GM12878 (cell line): Measurements from ENCODE around the gene ACOT12. TPM values are rescaled to one million over a fixed set of nuclear protein-coding genes. Genes with fewer than 3 reads are reported as not detected.

Source experiments
- ATAC-seq: fragments of 200-7000 bp; cut with Tn5 transposase; 3 replicates; pipeline ENCODE4 v1.9.1; 2020; ENCODE audit warnings: mild to moderate bottlenecking, moderate library complexity
- BruUV-seq: library from RNA; stranded (reverse); fragments of 400-500 nt; replicated peaks from 2 replicates; lab custom pipeline; 2021; lab: Mats Ljungman, UMichigan
- CTCF ChIA-PET: fragments of 300-600 bp; sonication (Branson Sonifier 250); formaldehyde crosslinking; extraction: SDS; loops from one replicate; lab custom pipeline; 2021; ENCODE audit warnings: inconsistent platforms; lab: Yijun Ruan, JAX
- POLR2A ChIA-PET: fragments of 350-600 bp; formaldehyde crosslinking; extraction: SDS; loops from one replicate; lab custom pipeline; 2021; ENCODE audit warnings: inconsistent platforms; lab: Charles Lee
- RAD21 ChIA-PET: fragments of 300-600 bp; sonication (Branson Sonifier 250); formaldehyde crosslinking; loops from one replicate; lab custom pipeline; 2023; ENCODE audit warnings: antibody characterized with exemption; ENCODE audit not compliant: unreplicated experiment; lab: Charles Lee
- SMC1A ChIA-PET: fragments of 300-600 bp; sonication (Branson Sonifier 250); formaldehyde crosslinking; loops from one replicate; lab custom pipeline; 2023; ENCODE audit not compliant: unreplicated experiment, uncharacterized antibody; lab: Charles Lee
- DNase-seq: peaks from one replicate; pipeline ENCODE4 v3.0.0-alpha.2; 2011; ENCODE audit warnings: low read depth, low spot score
- FAIRE-seq: peaks from 3 replicates; lab custom pipeline; 2011; peaks lifted over from hg19 to GRCh38; lab: Jason Lieb, UNC
- H2AFZ ChIP-seq: 2 replicates; pipeline ENCODE4 v1.6.0; 2011; ENCODE audit warnings: low read depth, low read length, control low read depth; ENCODE audit not compliant: control insufficient read depth
- H3K27ac ChIP-seq: 2 replicates; pipeline ENCODE4 v1.5.1; 2011; ENCODE audit warnings: control low read depth; ENCODE audit not compliant: control insufficient read depth, insufficient read depth
- H3K27me3 ChIP-seq, 2 experiments: replicated peaks in 1 of 2; 2 replicates each; pipeline versions ENCODE4 v1.6.0 to v1.6.1; 2011; ENCODE audit warnings: low read length in 1 of 2; ENCODE audit not compliant: control insufficient read depth in 2 of 2, insufficient read depth in 2 of 2
- H3K36me3 ChIP-seq, 2 experiments: 2 replicates each; pipeline ENCODE4 v1.5.1; 2011; ENCODE audit warnings: low read length in 1 of 2; ENCODE audit not compliant: control insufficient read depth in 2 of 2, insufficient read depth in 2 of 2
- H3K4me1 ChIP-seq: 2 replicates; pipeline ENCODE4 v1.6.1; 2011; ENCODE audit warnings: mild to moderate bottlenecking, low read length, moderate library complexity, mixed read lengths; ENCODE audit not compliant: control insufficient read depth, insufficient read depth
- H3K4me2 ChIP-seq: 2 replicates; pipeline ENCODE4 v1.6.0; 2011; ENCODE audit warnings: control low read depth; ENCODE audit not compliant: control insufficient read depth, insufficient read depth
- H3K4me3 ChIP-seq: fragments of 200-600 bp; sonication (generic); 2 replicates; pipeline ENCODE4 v1.5.1; 2016
- H3K79me2 ChIP-seq: 2 replicates; pipeline ENCODE4 v1.6.0; 2011; ENCODE audit warnings: low read length; ENCODE audit not compliant: control insufficient read depth, insufficient read depth
- H3K9ac ChIP-seq: 2 replicates; pipeline ENCODE4 v1.8.0; 2011; ENCODE audit warnings: low read length, control low read depth, mixed read lengths; ENCODE audit not compliant: control insufficient read depth, insufficient read depth
- H3K9me3 ChIP-seq: replicated peaks from 3 replicates; pipeline ENCODE4 v1.5.1; 2011; ENCODE audit warnings: mild to moderate bottlenecking, low read length; ENCODE audit not compliant: control insufficient read depth, insufficient read depth
- H4K20me1 ChIP-seq: 2 replicates; pipeline ENCODE4 v1.6.0; 2011; ENCODE audit not compliant: control insufficient read depth, insufficient read depth
- ATF7 ChIP-seq: fragments of 450-650 bp; IDR thresholded peaks from 2 replicates; pipeline ENCODE4 v1.6.1; 2016; ENCODE audit warnings: low read depth, mild to moderate bottlenecking
- BHLHE40 ChIP-seq, 2 experiments: fragments of 450-650 bp in 1 of 2; IDR thresholded peaks; 2 replicates each; pipeline ENCODE4 v1.6.1; 2011 to 2017; ENCODE audit warnings: low read depth in 2 of 2, borderline replicate concordance in 1 of 2, improper control_type of control experiment in 1 of 2, low read length in 1 of 2, mild to moderate bottlenecking in 1 of 2
- BRCA1 ChIP-seq: IDR thresholded peaks from 2 replicates; pipeline ENCODE4 v1.6.1; 2011; ENCODE audit warnings: low read depth, low read length, improper control_type of control experiment
- CBFB ChIP-seq: IDR thresholded peaks from 2 replicates; pipeline ENCODE4 v1.6.1; 2016; ENCODE audit warnings: antibody characterized with exemption, low read depth
- CHD4 ChIP-seq: fragments of 200-600 bp; sonication (generic); IDR thresholded peaks from 2 replicates; pipeline ENCODE4 v1.6.1; 2016; ENCODE audit warnings: mild to moderate bottlenecking
- FOXK2 ChIP-seq: fragments of 450-650 bp; IDR thresholded peaks from 2 replicates; pipeline ENCODE4 v1.6.1; 2017; ENCODE audit warnings: mild to moderate bottlenecking, moderate library complexity
- HDGF ChIP-seq: fragments of 450-650 bp; IDR thresholded peaks from 2 replicates; pipeline ENCODE4 v1.6.1; 2016; ENCODE audit warnings: antibody characterized with exemption
- MEF2B ChIP-seq: fragments of 450-650 bp; IDR thresholded peaks from 2 replicates; pipeline ENCODE4 v1.6.1; 2018; ENCODE audit warnings: mild to moderate bottlenecking, moderate library complexity; ENCODE audit not compliant: partially characterized antibody, poor library complexity, severe bottlenecking
- POLR2AphosphoS2 ChIP-seq: IDR thresholded peaks from 2 replicates; pipeline ENCODE4 v1.6.1; 2011; ENCODE audit warnings: low read depth, mild to moderate bottlenecking, low read length, improper control_type of control experiment, moderate library complexity
- POU2F2 ChIP-seq: IDR thresholded peaks from 3 replicates; pipeline ENCODE4 v1.6.1; 2011; ENCODE audit warnings: low read depth, mild to moderate bottlenecking, low read length, borderline replicate concordance
- RAD21 ChIP-seq: IDR thresholded peaks from 2 replicates; pipeline ENCODE4 v1.6.1; 2011; ENCODE audit warnings: mild to moderate bottlenecking, low read depth, low read length, moderate library complexity; ENCODE audit not compliant: insufficient read depth
- RAD51 ChIP-seq: fragments of 450-650 bp; IDR thresholded peaks from 2 replicates; pipeline ENCODE4 v1.6.1; 2016; ENCODE audit warnings: moderate library complexity, mild to moderate bottlenecking, inconsistent platforms
- RBBP5 ChIP-seq: fragments of 200-600 bp; sonication (generic); conservative IDR thresholded peaks from 2 replicates; pipeline ENCODE4 v1.6.1; 2016
- RUNX3 ChIP-seq: IDR thresholded peaks from 2 replicates; pipeline ENCODE4 v1.6.1; 2012; ENCODE audit warnings: low read length, inconsistent platforms
- SIN3A ChIP-seq: IDR thresholded peaks from 2 replicates; pipeline ENCODE4 v1.6.1; 2012; ENCODE audit warnings: low read depth, low read length, improper control_type of control experiment
- YY1 ChIP-seq: IDR thresholded peaks from 2 replicates; pipeline ENCODE4 v1.6.1; 2011; ENCODE audit warnings: low read depth, mild to moderate bottlenecking, low read length
- WGBS: methylation state at CpG from one replicate; pipeline ENCODE4 v1.1.6; 2016; ENCODE audit warnings: low lambda C conversion rate; ENCODE audit not compliant: insufficient replicate concordance, insufficient coverage; ENCODE audit errors: missing lambda C conversion rate; 5-methylcytosine and 5-hydroxymethylcytosine counted together
- in situ Hi-C: fragments of 300-500 bp; cut with MboI; formaldehyde crosslinking; loops from 9 replicates; pipeline ENCODE4 v1.14.3; 2018; ENCODE audit warnings: mixed read lengths
- intact Hi-C: fragments of 100-400 bp; cut with micrococcal nuclease; formaldehyde crosslinking; loops from one replicate; pipeline ENCODE4 v1.14.2; 2022; ENCODE audit not compliant: unreplicated experiment
- polyA plus RNA-seq, 11 experiments: library from polyadenylated mRNA; depleted of rRNA in 4 of 11; unstranded in 6 of 11; stranded (reverse) in 5 of 11; fragments of >200 nt; fragmentation: Nextera tagmentation in 4 of 11; fragmentation: Illumina TruSeq in 1 of 11; extraction: Ambion mirVana in 4 of 11; extraction: Trizol in 1 of 11; gene quantifications; 1 replicate in 1 of 11; 2 replicates in 10 of 11; pipeline versions ENCODE4 v1.2.1 to v1.2.3, GENCODE V29; 2011 to 2016; ENCODE audit warnings: inconsistent platforms in 2 of 11, missing spikeins in 2 of 11, low read depth in 1 of 11
- total RNA-seq, 4 experiments: library from RNA; depleted of rRNA in 3 of 4; stranded (reverse); fragments of >200 nt in 3 of 4; fragmentation: Illumina TruSeq in 1 of 4; extraction: Trizol in 1 of 4; gene quantifications; 2 replicates each; pipeline versions ENCODE4 v1.2.1 to v1.2.3, GENCODE V29; 2013 to 2021
- TF ChIP-seq, protein P1 (sequence below): fragments of 450-650 bp; conservative IDR thresholded peaks from 2 replicates; pipeline ENCODE4 v1.6.1; 2017; ENCODE audit warnings: mild to moderate bottlenecking, moderate library complexity
- TF ChIP-seq, protein P2 (sequence below): IDR thresholded peaks from 2 replicates; pipeline ENCODE4 v1.6.1; 2011; ENCODE audit warnings: low read depth, low read length, improper control_type of control experiment, borderline replicate concordance
- TF ChIP-seq, protein P3 (sequence below): fragments of 450-650 bp; IDR thresholded peaks from 2 replicates; pipeline ENCODE4 v1.6.1; 2016; ENCODE audit warnings: mild to moderate bottlenecking
- TF ChIP-seq, protein P4 (sequence below): fragments of 450-650 bp; IDR thresholded peaks from 2 replicates; pipeline ENCODE4 v1.6.1; 2014; ENCODE audit warnings: mild to moderate bottlenecking

Gene ACOT12
- total and polyA plus RNA-seq, 10 of the 15 experiments (the other 5 are each of a cell fraction or from before 2014, with no cell fraction given): 0.08 TPM; not detected in 9

DNA sequence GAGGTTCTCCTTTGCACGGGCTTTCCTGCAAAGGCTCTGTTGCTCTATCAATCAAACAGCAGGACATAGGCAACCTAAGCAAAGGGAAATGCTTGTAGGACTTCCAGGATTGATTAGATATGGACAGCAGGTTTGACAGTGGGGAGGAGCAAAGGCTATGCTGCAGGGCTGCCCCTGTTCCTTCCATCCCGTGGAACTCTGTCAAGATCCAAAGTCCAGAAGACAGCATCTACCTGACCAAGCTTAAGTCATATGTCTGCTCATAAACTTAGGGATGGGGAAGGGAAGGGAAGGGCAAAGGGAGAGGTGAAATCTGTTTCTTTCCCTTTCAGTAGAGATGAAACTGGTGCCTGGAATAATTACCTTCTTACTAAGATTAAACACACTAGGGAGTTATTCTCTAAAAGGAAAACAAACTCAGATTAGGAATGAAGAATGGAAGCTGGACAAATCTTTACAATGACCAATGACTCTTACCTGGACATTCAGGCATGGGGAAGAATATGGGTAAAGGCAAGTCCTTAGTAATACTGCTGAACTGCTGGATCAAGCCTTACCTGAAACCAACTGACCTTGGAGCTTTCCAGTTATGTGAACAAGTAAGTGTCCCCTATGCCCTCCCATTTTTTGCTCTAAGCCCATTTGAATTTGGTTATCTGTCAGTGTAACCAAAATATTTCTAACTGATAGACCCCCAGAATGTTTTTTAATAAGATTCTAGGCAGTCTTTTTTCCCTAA, 8.4 kb upstream of the ACOT12 start (continued):
- TF ChIP-seq CBFB: no peak
- TF ChIP-seq, all 136 proteins: peak for 0

DNA sequence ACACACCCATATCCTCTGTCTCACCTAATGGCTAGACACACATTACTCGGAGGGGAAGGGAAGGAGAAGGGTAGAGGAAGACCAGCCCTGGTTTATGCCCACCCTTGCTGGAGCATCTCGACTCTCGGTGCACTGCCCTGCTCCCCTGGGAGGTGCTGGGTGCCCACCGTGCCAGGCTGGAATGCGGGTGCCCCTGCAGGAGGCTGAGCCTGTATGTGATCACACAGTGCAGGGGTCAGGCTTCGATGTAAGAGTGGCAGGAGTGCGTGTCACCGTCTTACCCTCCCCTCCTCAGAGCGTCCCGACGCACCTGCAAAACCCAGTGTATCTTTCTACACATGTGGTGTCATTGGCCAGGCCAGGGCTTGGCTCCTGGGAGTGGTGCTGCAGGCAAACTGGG, 7.3 kb upstream of the ACOT12 start:
- ChIA-PET CTCF (no interaction called here), RAD21 (no interaction called here), POLR2A (no interaction called here), SMC1A (interaction anchor here (0.6 kb wide), 1 partner anchor 757 kb away, joined by 3 read pairs; no protein-coding TSS in a partner anchor)
- FAIRE-seq (no peak), ATAC-seq (no peak), DNase-seq (no peak)
- Histone ChIP-seq H3K36me3 (no peaks in the 10 kb centered on the region), H3K9me3 (no peaks in the 10 kb centered on the region), H3K4me2 (no peak overlapping the region), H3K4me3 (no peak overlapping the region), H3K79me2 (no peaks in the 10 kb centered on the region), H3K27me3 (0 out of 4 replicates have a peak, but pooled peaks cover 0 to 2% of the 10 kb centered on the region in 2 experiments), H3K9ac (no peak overlapping the region), H4K20me1 (no peaks in the 10 kb centered on the region), H2AFZ (no peak overlapping the region), H3K4me1 (no peaks in the 10 kb centered on the region), H3K27ac (no peak overlapping the region)
- no TSS peak for BruUV-seq
- WGBS: 90% methylated on average over 11 of the region's 11 CpGs
- in situ Hi-C loops (no loop called here), intact Hi-C loops (no loop called here)
- TF ChIP-seq BRCA1 (no peak), HDGF (no peak), POLR2AphosphoS2 (no peak), YY1 (no peak), MEF2B (no peak), RAD51 (no peak), FOXK2 (no peak), ATF7 (no peak), RUNX3 (no peak), RBBP5 (no peak), POU2F2 (no peak), BHLHE40 (IDR thresholded peaks at IDR 0.05; ENCODE audit: borderline replicate concordance in 1 of 2, low read depth in 2 of 2, low read length in 1 of 2) (no peak), CHD4 (no peak), RAD21 (no peak), SIN3A (no peak)
- TF ChIP-seq, protein P1, sequence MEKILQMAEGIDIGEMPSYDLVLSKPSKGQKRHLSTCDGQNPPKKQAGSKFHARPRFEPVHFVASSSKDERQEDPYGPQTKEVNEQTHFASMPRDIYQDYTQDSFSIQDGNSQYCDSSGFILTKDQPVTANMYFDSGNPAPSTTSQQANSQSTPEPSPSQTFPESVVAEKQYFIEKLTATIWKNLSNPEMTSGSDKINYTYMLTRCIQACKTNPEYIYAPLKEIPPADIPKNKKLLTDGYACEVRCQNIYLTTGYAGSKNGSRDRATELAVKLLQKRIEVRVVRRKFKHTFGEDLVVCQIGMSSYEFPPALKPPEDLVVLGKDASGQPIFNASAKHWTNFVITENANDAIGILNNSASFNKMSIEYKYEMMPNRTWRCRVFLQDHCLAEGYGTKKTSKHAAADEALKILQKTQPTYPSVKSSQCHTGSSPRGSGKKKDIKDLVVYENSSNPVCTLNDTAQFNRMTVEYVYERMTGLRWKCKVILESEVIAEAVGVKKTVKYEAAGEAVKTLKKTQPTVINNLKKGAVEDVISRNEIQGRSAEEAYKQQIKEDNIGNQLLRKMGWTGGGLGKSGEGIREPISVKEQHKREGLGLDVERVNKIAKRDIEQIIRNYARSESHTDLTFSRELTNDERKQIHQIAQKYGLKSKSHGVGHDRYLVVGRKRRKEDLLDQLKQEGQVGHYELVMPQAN: no peak
- TF ChIP-seq, protein P2, sequence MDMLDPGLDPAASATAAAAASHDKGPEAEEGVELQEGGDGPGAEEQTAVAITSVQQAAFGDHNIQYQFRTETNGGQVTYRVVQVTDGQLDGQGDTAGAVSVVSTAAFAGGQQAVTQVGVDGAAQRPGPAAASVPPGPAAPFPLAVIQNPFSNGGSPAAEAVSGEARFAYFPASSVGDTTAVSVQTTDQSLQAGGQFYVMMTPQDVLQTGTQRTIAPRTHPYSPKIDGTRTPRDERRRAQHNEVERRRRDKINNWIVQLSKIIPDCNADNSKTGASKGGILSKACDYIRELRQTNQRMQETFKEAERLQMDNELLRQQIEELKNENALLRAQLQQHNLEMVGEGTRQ: no peak
- TF ChIP-seq, protein P3, sequence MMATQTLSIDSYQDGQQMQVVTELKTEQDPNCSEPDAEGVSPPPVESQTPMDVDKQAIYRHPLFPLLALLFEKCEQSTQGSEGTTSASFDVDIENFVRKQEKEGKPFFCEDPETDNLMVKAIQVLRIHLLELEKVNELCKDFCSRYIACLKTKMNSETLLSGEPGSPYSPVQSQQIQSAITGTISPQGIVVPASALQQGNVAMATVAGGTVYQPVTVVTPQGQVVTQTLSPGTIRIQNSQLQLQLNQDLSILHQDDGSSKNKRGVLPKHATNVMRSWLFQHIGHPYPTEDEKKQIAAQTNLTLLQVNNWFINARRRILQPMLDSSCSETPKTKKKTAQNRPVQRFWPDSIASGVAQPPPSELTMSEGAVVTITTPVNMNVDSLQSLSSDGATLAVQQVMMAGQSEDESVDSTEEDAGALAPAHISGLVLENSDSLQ: no peak
- TF ChIP-seq, protein P4, sequence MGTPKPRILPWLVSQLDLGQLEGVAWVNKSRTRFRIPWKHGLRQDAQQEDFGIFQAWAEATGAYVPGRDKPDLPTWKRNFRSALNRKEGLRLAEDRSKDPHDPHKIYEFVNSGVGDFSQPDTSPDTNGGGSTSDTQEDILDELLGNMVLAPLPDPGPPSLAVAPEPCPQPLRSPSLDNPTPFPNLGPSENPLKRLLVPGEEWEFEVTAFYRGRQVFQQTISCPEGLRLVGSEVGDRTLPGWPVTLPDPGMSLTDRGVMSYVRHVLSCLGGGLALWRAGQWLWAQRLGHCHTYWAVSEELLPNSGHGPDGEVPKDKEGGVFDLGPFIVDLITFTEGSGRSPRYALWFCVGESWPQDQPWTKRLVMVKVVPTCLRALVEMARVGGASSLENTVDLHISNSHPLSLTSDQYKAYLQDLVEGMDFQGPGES: no peak
